Lung (tissue), 12 donors: ENCODE results near the gene TYMP. TPM values are rescaled to one million over a fixed set of nuclear protein-coding genes. Genes with fewer than 3 reads are reported as not detected.

Experiments
- ATAC-seq: fragments of 200-7000 bp; cut with Tn5 transposase; one replicate; pipeline ENCODE4 v1.9.1; 2020; ENCODE audit warnings: moderate number of reproducible peaks; ENCODE audit not compliant: insufficient read depth, low FRiP score
- DNase-seq, 3 donors: peaks; one replicate each; pipeline ENCODE4 v3.0.0-alpha.2; 2013 to 2017
- H3K27ac ChIP-seq, 2 donors: one replicate each; pipeline ENCODE4 v1.5.1; 2013; ENCODE audit warnings: mild to moderate bottlenecking in 2 of 2, moderate library complexity in 2 of 2, control low read depth in 1 of 2, inconsistent platforms in 1 of 2, low read depth in 1 of 2, low read length in 1 of 2
- H3K27me3 ChIP-seq, 3 donors: one replicate each; pipeline ENCODE4 v1.5.1; 2013; ENCODE audit warnings: low read length in 2 of 3; ENCODE audit not compliant: control insufficient read depth in 3 of 3, insufficient read depth in 3 of 3
- H3K36me3 ChIP-seq, 4 donors: one replicate each; pipeline ENCODE4 v1.5.1; 2013; ENCODE audit warnings: low read length in 4 of 4, mild to moderate bottlenecking in 1 of 4, moderate library complexity in 1 of 4; ENCODE audit not compliant: control insufficient read depth in 4 of 4, insufficient read depth in 4 of 4
- H3K4me1 ChIP-seq, 5 donors: one replicate each; pipeline ENCODE4 v1.5.1; 2013; ENCODE audit warnings: low read length in 5 of 5, mild to moderate bottlenecking in 2 of 5, moderate library complexity in 1 of 5; ENCODE audit not compliant: control insufficient read depth in 5 of 5, insufficient read depth in 5 of 5
- H3K4me3 ChIP-seq: one replicate; pipeline ENCODE4 v1.5.1; 2013; ENCODE audit warnings: mild to moderate bottlenecking, control low read depth, moderate library complexity
- H3K9ac ChIP-seq, 2 donors: one replicate each; pipeline ENCODE4 v1.5.1; 2013; ENCODE audit warnings: low read length in 2 of 2, control low read depth in 1 of 2; ENCODE audit not compliant: insufficient read depth in 1 of 2
- H3K9me3 ChIP-seq, 4 donors: one replicate each; pipeline ENCODE4 v1.5.1; 2013; ENCODE audit warnings: low read length in 3 of 4, mild to moderate bottlenecking in 1 of 4, moderate library complexity in 1 of 4; ENCODE audit not compliant: control insufficient read depth in 4 of 4, insufficient read depth in 3 of 4
- CTCF ChIP-seq: IDR thresholded peaks from 2 replicates; pipeline ENCODE4 v1.5.1; 2012; ENCODE audit warnings: mild to moderate bottlenecking; ENCODE audit errors: control extremely low read depth, extremely low read depth
- WGBS, 2 donors: extraction: QIAGEN DNeasy Blood & Tissue Kit; methylation state at CpG; one replicate each; pipeline ENCODE4 v1.1.7; 2013; 5-methylcytosine and 5-hydroxymethylcytosine counted together
- polyA plus RNA-seq, 2 donors: library from polyadenylated mRNA; stranded (reverse); fragments of 200-250 nt; gene quantifications; one replicate each; pipeline ENCODE4 v1.2.1, GENCODE V29; 2013
- total RNA-seq, 2 donors: library from RNA; depleted of rRNA in 1 of 2; stranded (reverse); fragments of >200 nt in 1 of 2; gene quantifications; one replicate each; pipeline ENCODE4 v1.2.1, GENCODE V29; 2014 to 2021
- donor health status: control.
- donor health status: control.
- donor health status: Bipolar disorder and iron deficiency.
- donor health status: healthy.
- donor health status: DM: yes; HTN: yes; CAD: no.

Gene TYMP
- total and polyA plus RNA-seq, 4 donors: 52.7 to 641 (median 233) TPM

- H3K4me3 ChIP-seq: no peak overlapping the region
- peaks cover 0 to 16% (median 2%) of the 10 kb centered on the region in 3 donors for H3K27me3 ChIP-seq
- no peak for DNase-seq
- H3K9ac ChIP-seq: no peak overlapping the region
- H3K27ac ChIP-seq: no peak overlapping the region
- ATAC-seq: no peak
- no peak for TF ChIP-seq CTCF
- no peaks in the 10 kb centered on the region for H3K9me3 ChIP-seq
- 87 to 91% methylated on average over 5 of the region's 5 CpGs for WGBS, 2 donors
- no peaks in the 10 kb centered on the region for H3K4me1 ChIP-seq
- H3K36me3 ChIP-seq: no peaks in the 10 kb centered on the region
Observed at GRCh38 chr22:50556703-50557102, 26.9 kb upstream of the TYMP start.

- 78 to 94% methylated on average over 8 of the region's 8 CpGs for WGBS, 2 donors
- ATAC-seq: no peak
Observed at GRCh38 chr22:50553310-50553709, 23.5 kb upstream of the TYMP start.

GRCh38 chr22:50551160-50551752 is 21.4 kb upstream of the TYMP start:
- 96 to 97% methylated on average over 11 of the region's 11 CpGs for WGBS, 2 donors
- DNase-seq (no peak), ATAC-seq (no peak)
- H3K9ac ChIP-seq: no peak overlapping the region
- no peaks in the 10 kb centered on the region for H3K36me3 ChIP-seq
- peaks cover 0 to 11% (median 0%) of the 10 kb centered on the region in 5 donors for H3K4me1 ChIP-seq
- peaks cover 4 to 35% (median 19%) of the 10 kb centered on the region in 3 donors for H3K27me3 ChIP-seq
- TF ChIP-seq CTCF: no peak
- H3K27ac ChIP-seq: no peak overlapping the region
- H3K9me3 ChIP-seq: no peaks in the 10 kb centered on the region
- H3K4me3 ChIP-seq: no peak overlapping the region

More at GRCh38 chr22:50553310-50553709, 23.5 kb upstream of the TYMP start:
- no peak for DNase-seq
- Histone ChIP-seq H3K36me3 (no peaks in the 10 kb centered on the region), H3K27ac (no peak overlapping the region), H3K27me3 (peaks cover 1 to 31% (median 16%) of the 10 kb centered on the region in 3 donors), H3K4me3 (no peak overlapping the region), H3K9ac (no peak overlapping the region), H3K9me3 (no peaks in the 10 kb centered on the region), H3K4me1 (peaks cover 0 to 7% (median 0%) of the 10 kb centered on the region in 5 donors)
- no peak for TF ChIP-seq CTCF

- WGBS, 2 donors: 93 to 94% methylated on average over 8 of the region's 8 CpGs
- ATAC-seq: no peak
- no peak overlapping the region for H3K27ac ChIP-seq
Observed at GRCh38 chr22:50550395-50550794, 20.6 kb upstream of the TYMP start.

More at GRCh38 chr22:50550395-50550794, 20.6 kb upstream of the TYMP start:
- no peak for TF ChIP-seq CTCF
- Histone ChIP-seq H3K9ac (no peak overlapping the region), H3K36me3 (no peaks in the 10 kb centered on the region), H3K4me1 (peaks cover 0 to 11% (median 0%) of the 10 kb centered on the region in 5 donors), H3K4me3 (no peak overlapping the region), H3K27me3 (peaks cover 4 to 43% (median 23%) of the 10 kb centered on the region in 3 donors), H3K9me3 (no peaks in the 10 kb centered on the region)
- no peak for DNase-seq
